OCI-LY3 (cell line): ENCODE measurements around the gene ATF4.

ENCODE experiments used
- CTCF ChIP-seq: fragments of 200-600, 300-600 bp; sonication (generic); IDR thresholded peaks from 2 replicates; pipeline ENCODE4 v1.5.1; 2014; ENCODE audit warnings: antibody characterized with exemption, low read length, low read depth
- EZH2phosphoT487 ChIP-seq: fragments of 200-600 bp; shearing (Covaris generic); IDR thresholded peaks from 2 replicates; pipeline ENCODE4 v1.6.1; 2018; ENCODE audit warnings: antibody characterized with exemption, mixed run types, low read depth

DNA sequence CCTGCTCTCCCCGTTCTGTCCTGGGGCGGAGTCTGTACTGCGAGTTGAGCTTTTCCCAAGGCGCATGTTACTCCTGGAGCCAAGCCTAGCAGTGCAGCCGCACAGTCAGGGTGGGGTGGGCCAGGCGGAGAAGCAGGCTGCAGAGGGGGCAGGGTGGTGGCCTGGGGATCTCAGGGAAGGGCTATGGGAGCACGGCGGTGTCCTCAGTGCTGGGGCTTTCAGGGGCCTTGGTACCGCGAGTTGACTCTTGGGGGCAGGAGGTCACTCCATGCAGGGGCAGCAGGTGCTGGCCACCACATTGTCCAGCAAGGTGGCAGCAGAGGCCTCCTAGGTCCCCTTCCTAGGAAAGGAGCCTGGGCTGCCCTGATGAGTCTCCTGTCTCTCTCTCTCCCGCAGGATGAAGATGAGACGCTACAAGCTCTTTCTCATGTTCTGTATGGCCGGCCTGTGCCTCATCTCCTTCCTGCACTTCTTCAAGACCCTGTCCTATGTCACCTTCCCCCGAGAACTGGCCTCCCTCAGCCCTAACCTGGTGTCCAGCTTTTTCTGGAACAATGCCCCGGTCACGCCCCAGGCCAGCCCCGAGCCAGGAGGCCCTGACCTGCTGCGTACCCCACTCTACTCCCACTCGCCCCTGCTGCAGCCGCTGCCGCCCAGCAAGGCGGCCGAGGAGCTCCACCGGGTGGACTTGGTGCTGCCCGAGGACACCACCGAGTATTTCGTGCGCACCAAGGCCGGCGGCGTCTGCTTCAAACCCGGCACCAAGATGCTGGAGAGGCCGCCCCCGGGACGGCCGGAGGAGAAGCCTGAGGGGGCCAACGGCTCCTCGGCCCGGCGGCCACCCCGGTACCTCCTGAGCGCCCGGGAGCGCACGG lies 33.2 kb upstream of the ATF4 start:
- TF ChIP-seq CTCF (no peak), EZH2phosphoT487 (no peak)
